SHP77 (cell line): ENCODE data around the gene KCNG4.
A peak's percentile ranks its signal among the peaks of the same experiment; 100 is the strongest.

ENCODE experiments used
- DNase-seq, 2 experiments: peaks; one replicate each; lab custom pipeline; 2025; lab: John Stamatoyannopoulos, UW

The KCNG4 gene

DNA sequence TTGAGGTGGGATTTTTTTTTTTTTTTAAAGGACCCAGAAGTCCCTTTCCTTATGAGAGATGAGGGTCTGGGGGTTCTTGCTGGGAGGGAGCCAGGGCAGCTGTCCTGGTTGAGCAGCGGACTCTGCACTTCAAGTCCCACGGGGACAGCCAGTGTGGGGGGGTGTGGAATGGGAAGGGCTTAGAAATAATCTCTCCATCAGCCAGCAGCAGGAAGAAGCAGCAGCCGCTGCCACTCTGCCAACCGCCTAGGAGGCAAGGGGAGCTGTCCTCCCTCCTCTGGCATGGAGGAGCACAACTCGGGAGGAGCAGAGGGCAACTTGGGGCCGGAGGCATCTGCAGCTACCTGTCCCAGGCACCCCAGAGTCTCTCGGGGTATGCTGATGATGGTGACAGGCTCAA is at the start of gene KCNG4:
KCNG4 (minus strand) TSS at position 104 of the 400 bp plus-strand sequence. CDS start 2,527 bp downstream, outside the sequence.
- no peak for DNase-seq

DNA sequence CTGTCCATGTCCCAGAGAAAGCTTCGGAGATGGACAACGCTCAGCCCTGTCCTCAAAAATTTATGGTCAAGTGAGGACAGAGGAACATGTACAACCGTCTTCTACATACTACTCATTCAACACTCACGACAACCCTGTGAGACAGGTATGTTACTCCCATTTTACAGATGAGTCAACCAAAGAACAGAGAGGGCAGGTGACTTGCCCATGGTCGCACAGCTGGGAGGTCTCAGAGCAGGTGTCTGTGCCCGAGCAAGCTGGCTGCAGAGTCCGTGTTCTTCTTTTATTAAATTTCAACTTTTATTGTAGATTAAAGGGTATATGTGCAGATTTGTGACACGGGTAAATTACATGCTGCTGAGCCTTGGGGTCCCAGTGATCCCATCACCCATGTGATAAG is 49.1 kb upstream of the KCNG4 start:
- no peak for DNase-seq

- DNase-seq = no peak
Observed at GRCh38 chr16:84286578-84287240, 46.9 kb upstream of the KCNG4 start.

GRCh38 chr16:84284154-84284722 is 44.4 kb upstream of the KCNG4 start:
- DNase-seq = peak in 1 of 2 experiments; percentile 7

DNA sequence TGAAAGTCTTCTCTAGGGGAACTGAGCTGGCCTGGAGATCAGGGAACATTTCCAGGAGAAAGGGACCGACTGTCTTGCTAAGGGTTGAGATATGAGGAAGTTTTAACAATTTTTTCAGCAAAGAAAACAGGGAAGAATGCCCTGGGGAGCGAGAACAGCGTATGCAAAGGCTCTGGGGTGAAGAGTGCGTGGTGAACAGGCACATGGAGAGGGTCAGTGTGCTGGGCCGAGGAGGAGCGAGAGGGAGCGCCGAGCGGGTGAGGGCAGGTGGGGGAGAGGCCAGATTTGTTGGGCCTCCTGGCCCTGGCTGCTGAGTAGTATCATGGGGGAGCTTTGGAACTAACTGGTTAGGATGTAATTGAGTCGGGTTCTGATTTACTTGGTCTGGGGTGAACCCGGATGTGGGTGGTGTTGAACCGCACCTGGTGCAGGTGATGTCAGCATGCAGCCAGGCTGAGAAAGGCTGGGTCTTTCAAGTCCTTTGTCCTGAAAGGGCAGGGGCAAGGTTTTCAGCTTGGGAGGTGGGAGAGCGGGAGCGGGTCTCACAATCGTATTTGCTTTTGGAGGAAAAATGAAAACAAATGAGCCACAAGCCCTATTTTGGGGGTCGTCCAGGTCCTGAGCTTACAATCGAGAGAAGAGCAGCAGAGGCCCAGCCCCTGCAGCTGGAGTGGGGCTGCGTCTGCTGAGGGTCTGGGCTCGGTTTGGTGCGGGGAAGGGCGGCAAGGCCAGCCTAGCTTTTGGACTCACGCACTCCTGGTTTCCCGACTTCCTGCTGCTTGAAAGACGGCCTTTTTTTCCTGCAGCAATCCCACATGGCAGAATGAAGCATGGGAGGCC is 43.7 kb upstream of the KCNG4 start:
- no peak for DNase-seq

GRCh38 chr16:84282533-84282932 is 42.7 kb upstream of the KCNG4 start:
- no peak for DNase-seq

DNA sequence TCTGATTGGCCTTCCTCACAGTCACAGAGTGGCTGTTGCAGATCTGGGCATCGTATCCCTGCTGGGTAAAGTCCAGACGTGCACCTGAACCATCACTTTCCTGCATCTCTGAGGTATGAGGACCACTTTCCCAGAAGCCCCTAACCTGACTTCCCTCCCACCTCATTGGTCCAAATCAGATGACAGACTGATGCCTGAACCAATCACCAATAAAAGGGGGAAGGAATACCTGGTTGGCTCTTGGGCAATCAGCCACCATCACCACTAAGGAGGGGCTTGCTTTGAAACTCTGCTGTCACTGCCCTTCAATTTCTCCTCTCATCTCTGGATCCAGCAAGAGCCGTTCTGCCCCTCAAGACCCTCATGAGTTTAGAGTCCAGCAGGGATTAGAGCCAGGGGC is 41.3 kb upstream of the KCNG4 start:
- no peak for DNase-seq

GRCh38 chr16:84279881-84280280 is 40.1 kb upstream of the KCNG4 start:
- DNase-seq = no peak

GRCh38 chr16:84278968-84279367 is 39.2 kb upstream of the KCNG4 start:
- DNase-seq = no peak

DNA sequence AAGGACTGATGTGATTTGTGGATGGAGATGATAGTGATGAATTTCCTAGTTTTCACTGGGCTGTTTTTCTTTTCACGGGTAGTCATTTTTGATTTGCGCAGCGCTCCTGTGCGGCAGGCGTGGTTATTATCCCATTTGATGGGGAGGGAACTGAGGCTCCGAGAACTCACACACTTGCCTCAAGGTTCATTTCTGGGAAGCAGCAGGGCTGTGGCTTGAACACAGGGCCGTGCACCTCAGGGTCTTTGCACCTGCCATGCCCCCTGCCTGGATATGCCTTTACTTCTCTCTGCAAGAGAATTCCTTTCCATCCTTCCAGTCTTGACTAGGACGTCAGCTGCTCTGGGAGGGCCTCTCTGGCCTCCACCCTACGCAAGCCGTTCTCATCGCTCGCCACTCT is 38.5 kb upstream of the KCNG4 start:
- no peak for DNase-seq

DNA sequence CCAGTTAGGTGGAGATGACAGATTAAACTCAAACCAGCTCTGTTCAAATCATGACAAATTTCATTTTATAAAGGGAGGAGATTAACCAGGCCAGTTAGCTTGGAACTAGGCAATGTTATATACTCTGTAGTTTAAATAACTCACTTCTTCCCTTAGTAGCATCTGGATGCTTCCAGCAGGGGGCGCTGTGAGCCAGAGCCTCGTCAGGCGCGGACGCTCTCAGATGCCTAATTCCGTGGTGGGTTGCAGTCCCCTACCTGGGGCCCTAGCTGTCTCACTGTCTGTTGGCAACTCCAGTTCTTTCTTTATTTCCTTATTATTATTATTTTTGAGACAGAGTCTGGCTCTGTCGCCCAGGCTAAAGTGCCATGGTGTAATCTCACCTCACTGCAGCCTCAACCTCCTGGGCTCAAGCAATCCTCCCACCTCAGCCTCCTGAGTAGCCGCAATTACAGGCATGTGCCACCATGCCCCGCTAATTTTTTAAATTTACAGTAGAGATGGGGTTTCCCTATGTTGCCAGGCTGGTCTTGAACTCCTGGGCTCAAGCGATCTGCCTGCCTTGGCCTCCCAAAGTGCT is 37.5 kb upstream of the KCNG4 start:
- peak in 1 of 2 experiments; percentile 37 for DNase-seq

DNA sequence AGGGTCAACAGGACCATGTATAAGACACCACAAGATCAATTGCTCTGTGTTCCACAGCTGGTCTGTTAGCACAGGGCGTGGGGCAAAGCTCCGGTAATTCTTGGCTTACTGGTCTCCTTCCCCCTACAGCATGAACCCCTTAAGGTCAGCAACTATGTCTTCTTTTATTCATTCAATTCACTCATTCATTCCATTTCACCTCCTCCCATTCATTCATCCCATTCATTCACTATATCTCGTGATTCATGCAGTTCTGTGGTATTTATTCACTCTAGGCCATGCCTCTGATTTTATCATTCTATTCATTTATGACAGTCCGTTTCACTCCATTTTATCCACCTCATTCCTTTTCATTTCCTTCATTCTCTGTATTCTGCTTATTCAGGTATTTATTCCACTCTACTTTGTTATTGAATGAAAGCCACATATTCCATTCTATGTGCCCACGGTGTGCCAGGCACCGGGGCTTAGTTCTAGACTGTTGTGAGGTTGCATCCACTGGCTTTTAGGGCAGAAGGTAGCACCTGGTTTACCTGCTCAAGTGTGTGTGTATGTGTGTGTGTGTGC is 35.9 kb upstream of the KCNG4 start:
- no peak for DNase-seq

DNA sequence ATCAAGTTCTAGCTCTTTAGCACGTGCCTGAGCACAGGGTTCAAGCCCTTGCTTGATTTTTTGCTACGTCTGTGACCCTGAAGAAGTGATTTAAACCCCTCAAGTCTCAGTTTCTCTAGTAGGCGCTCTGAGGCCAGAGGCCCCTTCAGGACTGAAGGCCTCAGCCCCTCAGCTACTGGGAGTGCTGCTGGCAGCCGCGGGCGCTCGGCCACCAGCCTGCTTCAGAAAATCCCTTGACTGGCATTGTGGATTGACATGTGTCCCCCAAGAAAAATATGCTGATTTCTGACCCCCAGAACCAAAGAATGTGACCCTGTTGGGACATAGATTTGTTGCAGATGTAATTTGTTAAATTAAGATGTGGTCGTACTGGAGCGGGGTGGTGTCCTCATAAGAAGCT is 34.7 kb upstream of the KCNG4 start:
- no peak for DNase-seq

GRCh38 chr16:84272740-84273320 is 33.0 kb upstream of the KCNG4 start:
- no peak for DNase-seq

DNA sequence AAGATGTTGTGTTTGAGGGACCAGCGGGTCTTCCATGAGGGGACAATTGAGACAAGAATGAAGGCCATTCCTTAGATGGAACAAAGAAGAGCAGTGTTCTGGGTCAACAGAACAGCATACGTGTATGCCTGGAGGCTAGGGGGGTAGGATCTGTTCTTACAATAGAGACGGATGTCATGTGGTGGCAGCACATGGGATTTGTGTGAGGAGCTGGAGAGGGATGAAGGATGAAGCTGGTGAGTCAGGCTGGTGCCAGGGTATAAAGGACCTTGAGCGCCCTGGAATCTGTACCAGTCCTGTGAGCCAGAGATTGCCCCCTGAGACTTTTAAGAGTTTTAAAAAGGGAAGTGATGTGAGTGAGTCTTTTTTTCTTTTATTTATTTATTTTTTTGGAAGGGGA is 32.1 kb upstream of the KCNG4 start:
- DNase-seq = no peak

- no peak for DNase-seq
Observed at GRCh38 chr16:84271037-84271436, 31.2 kb upstream of the KCNG4 start.

- no peak for DNase-seq
Observed at GRCh38 chr16:84270531-84270930, 30.7 kb upstream of the KCNG4 start.

GRCh38 chr16:84270071-84270470 is 30.3 kb upstream of the KCNG4 start:
- DNase-seq = no peak

DNA sequence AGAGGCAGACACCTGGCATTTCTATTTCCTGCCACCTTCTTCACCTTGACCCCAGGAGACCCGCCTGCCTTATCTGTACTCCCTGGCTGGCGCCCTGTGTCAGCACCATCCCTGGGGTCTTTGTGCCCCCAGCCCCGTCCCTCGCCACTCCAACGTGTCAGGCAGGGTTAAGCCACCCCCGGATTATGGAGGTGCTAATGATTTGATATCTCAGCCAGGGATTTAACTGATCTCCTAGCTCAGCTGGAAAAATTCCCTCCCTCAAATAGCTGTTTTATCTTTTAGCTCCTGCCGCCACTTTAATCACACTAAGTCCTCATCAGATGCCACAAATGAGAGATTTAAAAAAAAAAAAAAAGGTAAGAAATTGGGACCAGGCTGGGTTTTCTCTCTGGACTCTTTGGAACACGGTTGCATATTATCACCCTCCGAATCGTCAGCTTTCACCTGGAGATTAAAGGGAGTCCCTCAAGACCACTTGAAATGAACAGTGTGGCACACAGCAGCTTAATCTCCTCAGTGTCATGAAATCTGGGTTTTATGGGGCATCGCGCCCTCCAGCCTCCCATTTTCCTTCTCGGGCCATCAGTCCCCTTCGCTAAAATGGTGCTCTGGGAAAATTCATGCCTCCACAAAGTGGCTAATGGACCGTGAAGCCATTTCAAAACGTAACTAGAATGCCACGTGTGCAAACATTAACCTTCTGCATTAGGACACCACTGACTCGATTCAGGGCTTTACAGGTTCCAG is 28.7 kb upstream of the KCNG4 start:
- DNase-seq = no peak

GRCh38 chr16:84267380-84267779 is 27.6 kb upstream of the KCNG4 start:
- no peak for DNase-seq

GRCh38 chr16:84266451-84266850 is 26.6 kb upstream of the KCNG4 start:
- peak in 1 of 2 experiments; percentile 41 for DNase-seq
